ENCODE data around the gene TET2. TPM values are rescaled to one million over a fixed set of nuclear protein-coding genes. Genes with fewer than 3 reads are reported as not detected.

The TET2 gene
- 10 to 100 TPM; 23.7 to 25.7 (median 25.3) TPM for polyA plus RNA-seq (ENCODE audit: insufficient read length in 4 of 4)

DNA sequence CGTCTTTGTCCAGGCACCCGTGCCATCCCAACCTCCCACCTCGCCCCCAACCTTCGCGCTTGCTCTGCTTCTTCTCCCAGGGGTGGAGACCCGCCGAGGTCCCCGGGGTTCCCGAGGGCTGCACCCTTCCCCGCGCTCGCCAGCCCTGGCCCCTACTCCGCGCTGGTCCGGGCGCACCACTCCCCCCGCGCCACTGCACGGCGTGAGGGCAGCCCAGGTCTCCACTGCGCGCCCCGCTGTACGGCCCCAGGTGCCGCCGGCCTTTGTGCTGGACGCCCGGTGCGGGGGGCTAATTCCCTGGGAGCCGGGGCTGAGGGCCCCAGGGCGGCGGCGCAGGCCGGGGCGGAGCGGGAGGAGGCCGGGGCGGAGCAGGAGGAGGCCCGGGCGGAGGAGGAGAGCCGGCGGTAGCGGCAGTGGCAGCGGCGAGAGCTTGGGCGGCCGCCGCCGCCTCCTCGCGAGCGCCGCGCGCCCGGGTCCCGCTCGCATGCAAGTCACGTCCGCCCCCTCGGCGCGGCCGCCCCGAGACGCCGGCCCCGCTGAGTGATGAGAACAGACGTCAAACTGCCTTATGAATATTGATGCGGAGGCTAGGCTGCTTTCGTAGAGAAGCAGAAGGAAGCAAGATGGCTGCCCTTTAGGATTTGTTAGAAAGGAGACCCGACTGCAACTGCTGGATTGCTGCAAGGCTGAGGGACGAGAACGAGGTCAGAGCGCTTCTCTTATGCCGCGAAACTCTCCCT is at the start of gene TET2:
Gene TET2 (plus strand): TSS at position 601 of the 740 bp plus-strand sequence. CDS start 87,067 bp downstream, outside the sequence.
- peak; percentile 66 to 77 (median 72) for DNase-seq (ENCODE audit: low read depth in 4 of 4, low spot score in 3 of 4)

DNA sequence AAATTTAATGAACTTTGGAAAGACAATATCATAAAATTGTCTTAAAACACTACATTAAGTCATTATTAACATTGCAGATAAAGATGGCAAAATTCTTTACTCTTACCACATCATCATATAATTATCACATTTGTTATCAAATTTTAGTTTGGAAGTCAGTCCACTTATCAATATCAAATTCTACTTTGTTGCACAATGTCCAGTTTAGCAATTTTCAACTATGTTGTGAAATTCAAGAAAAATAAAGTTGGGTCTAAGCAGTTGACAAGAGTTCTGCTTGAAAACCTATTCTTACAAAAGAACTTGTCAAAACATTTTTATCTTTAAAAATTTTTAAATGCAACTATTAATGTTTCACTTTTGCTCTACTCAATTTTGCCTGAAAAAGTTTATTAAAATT is 44.7 kb upstream of the TET2 start:
- no peak for DNase-seq (ENCODE audit: low read depth in 4 of 4, low spot score in 3 of 4)

DNA sequence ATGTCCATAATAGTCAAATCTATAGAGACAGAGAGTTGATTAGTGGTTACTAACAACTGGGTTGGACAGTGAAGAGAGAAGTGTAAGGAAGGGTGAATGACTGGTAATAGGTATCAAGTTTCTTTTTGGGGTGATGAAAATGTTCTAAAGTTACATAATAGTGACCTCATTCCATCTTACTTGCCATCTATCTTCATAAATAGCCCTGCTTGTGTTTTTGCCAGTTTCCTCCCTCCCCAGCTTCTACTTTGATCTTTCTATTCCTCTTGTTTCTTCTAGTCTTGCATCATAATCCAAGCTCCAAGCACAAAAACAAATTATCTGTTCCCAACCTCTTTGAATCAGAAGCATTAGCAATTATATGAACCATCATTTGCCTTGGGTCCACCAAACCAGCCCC is 40.2 kb upstream of the TET2 start:
- DNase-seq (ENCODE audit: low read depth in 4 of 4, low spot score in 3 of 4): no peak

DNA sequence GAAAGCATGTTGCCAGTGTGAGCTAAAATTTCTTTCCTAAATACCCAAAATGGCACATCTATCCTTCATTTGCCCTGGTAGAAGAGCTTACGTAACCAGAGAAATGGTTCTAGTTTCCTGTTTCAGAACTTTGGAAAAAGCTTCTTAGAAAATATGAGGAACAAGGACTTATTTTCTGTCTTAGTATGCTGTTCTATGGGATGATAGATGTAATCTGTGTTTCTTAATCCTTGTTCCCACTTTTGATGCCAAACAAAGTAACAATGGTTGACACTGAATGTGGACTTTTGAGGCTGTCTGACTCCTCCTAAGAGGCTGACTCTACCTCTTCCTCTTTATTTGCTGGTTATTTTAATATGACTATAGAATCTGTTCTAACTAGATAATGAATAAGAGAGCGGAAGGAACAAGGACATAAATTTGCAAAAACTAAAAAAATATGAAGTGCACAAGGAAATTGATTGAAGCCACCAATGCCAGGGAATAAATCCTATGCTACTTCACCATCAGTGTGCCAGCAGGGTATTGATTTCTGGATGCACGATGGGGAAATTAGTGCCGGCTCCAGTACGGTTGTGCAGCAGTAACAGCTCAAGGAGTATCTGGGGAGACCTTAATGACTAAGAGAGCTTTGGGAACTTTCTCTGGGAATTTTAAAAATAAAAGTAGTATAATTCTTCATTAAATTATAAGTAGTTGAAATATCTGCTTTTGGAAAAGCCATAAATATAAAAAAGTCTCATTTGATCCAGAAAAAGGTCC is 39.4 kb upstream of the TET2 start:
- DNase-seq (ENCODE audit: low read depth in 4 of 4, low spot score in 3 of 4): no peak

DNA sequence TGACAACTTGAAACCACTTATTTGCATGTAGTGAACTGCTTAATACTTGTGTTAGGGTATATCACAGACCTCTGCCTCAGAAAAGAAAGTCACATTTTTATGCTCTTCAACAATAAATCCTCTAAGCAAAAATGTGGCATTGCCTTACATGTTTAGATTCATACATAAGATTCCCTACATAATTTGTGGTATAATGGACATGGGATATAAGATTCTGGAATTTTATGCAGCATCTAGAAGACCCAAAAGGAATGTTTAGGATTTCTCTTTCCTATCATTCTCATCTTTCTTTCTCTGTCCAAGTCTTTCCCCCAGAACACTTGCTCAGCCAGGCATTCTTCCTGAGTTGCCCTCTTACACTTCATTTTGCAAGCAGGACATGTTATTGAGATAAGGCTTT is 37.7 kb upstream of the TET2 start:
- no peak for DNase-seq (ENCODE audit: low read depth in 4 of 4, low spot score in 3 of 4)

DNA sequence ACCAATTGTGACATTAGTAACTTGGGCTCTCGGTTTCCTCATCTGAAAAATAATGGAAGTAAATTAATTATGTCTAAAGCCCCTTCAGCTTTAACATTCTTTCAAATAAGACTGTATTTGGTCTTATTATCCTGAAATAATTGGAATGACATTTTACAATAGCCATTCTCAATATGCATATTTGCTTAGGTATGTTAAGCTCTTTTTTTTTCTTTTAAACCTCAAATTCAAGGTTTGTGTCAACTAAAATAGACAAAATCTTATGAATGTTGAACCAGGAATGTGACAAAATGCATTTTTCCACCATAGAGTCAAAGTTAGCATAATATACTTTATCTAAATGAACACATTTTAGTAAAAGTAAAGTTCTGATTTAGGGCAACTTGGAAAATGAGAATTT is 34.4 kb upstream of the TET2 start:
- no peak for DNase-seq (ENCODE audit: low read depth in 4 of 4, low spot score in 3 of 4)

DNA sequence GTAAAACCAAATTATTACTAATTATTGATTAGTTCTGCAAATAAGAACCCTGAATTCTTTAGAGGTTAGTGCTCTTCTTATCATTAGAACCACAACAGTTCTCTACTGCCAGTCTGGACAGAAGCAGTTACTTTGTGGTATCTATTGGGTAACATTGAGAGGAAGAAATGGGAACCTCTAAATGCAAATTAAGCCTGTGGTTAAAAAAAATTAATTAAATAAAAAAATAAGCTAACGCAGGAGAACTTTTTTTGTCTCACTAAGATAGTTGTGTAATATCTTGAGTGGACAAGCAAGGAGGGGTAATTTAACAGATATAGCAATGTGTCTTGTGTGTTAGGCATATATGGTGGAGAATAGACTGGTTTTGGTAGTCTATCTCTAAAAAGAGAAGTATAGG is 32.9 kb upstream of the TET2 start:
- DNase-seq (ENCODE audit: low read depth in 4 of 4, low spot score in 3 of 4): no peak

DNA sequence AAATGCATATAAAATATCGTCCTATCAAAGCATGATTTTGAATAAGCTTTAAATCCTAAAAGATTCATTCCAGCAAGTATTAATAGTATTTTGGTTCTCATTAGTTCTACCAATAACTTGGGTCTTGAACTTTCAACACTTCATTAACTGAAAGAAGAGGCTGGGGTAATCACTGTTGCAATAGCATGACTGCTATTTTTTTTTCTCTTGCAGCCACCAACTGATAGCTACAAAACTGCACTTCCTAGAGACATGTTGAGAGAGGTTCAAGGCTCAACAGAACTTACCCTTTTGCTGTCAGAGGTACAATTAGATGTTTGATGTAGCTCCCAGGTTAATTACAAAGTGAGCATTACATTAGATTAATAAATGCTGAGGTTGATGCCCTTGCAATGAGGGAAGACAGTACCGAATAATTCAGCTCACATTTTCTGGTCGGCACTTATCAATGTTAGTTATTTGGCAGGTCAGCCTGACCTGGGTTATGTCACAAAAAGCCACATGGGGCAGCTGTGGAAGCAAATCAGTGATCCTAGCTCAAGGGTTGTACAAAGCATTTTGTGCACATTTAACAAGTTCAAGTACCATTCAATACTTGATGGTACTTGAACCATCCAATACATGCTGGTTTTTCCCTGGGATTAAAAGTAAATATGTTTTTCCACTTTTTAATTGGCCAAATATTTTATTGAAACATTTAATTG is 29.9 kb upstream of the TET2 start:
- no peak for DNase-seq (ENCODE audit: low read depth in 4 of 4, low spot score in 3 of 4)

DNA sequence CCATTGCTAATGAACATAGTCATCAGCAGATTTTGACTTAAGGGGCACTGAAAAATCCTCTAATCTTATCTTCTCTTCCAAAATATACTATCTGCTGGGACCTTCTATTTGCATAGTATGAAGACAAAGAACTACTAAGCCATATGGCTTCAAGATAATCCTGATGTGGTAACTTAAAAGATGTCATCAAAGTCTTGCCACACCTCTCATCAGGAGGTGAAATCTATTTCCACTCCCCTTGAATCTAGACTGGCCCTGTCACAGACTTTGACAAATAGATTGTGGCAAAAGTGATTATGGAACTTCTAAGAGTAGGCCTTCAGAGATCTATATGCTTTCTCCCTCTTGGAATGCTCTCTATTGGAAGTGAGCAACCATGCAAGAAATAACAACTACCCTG is 27.3 kb upstream of the TET2 start:
- no peak for DNase-seq (ENCODE audit: low read depth in 4 of 4, low spot score in 3 of 4)

DNA sequence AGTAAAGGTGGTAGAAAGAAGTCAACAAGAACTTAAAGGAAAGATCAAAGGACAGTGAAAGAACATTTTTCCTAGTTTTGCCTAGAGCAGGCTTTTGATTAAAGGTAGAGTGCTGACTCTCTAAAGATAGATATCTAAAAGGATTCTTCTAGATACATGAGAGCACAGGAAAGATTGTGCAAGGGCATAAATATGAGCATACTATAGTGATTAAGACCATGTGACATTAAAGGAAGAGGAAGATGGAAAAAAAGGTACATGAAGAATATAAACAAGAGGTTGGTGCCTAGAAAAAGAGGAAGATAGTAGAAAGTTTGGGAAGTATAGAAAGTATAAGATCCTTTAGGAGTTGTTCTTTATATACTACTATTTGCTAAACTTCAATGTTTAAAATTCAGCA is 26.1 kb upstream of the TET2 start:
- no peak for DNase-seq (ENCODE audit: low read depth in 4 of 4, low spot score in 3 of 4)

DNA sequence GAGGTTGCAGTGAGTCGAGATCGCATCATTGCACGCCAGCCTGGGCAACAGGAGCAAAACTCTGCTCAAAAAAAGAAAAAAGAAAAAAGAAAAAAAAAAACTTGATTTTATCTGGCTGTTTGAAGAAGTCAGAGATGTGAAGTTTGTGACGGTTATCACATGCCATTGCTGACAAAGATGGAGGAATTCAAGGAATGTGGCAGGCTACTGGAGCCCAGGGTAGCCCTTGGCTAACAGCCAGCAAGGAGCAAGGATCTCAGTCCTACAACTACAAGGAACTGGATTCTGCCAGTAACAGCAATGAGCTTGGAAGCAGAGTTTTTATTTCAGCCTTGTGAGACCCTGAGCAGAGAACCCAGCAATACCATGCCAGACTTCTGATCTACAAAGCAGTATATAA is 24.3 kb upstream of the TET2 start:
- no peak for DNase-seq (ENCODE audit: low read depth in 4 of 4, low spot score in 3 of 4)

DNA sequence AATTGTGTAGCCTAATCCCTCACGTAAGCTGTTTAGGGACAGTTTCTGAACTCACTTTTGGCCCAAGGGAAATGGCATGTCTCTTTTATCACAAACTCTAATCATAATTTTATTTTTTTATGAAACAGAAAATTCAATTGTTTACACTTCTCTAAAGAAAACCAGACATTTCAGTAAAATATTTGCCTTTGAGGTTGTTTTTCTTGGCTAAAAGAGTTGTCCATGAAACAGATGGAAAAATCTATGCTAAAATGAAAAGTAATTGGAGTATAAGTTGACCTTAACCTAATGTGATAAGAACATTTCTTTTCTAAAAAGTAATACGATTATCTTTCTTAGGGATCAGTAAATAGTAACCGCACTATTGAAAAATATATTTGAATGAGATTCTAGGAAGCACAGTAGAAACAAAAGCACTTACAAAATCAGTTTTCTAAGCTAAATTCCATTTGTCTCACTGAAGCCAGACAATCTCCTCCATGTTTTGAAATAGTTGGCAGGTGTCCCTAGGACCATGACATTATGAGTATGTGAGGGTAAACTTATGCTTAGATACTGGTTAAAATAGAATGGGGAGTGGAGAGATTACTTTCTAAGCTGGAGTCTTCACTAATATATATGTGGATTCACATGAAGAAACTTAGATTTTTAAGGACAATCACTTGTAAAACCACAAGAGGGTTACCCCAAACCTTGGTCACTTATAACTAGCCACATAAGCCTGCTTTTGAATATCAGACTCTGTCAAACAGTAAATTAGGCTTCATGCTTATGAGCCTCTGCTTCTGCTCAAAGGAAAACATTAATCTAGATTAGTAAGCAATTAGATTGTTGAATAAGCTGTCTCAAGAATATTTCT is 20.1 kb upstream of the TET2 start:
- no peak for DNase-seq (ENCODE audit: low read depth in 4 of 4, low spot score in 3 of 4)

DNA sequence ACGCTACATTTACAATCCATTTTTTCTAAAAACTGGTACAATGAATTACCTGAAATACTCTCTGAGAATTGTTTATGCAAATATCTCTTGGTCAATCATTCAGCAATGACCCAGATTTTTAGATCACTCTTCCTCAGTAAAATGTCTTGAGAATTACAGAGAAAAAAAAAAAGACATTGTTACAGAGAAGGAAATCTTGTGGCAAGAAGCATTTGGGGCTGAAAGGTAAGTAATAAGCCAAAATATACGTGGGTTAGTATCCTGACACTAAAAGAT is 19.6 kb upstream of the TET2 start:
- no peak for DNase-seq (ENCODE audit: low read depth in 4 of 4, low spot score in 3 of 4)

DNA sequence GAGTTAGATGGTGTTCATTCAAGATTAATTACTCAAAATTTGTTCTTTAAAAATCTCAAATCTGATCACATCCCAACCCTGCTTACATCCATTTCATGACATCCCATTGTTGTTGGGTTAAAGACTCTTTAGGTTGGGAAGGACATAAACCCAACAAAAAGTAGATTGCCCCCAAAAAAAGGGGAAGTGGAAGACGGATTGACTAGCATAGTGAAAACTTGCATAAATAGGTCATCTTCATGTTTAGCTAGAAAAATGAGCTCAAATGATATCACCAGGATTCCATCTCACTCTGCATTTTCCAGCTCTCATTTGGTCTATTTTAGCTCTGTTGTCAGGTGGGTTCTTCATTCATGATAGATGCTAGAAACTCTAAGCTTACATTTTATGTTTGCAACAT is 18.5 kb upstream of the TET2 start:
- no peak for DNase-seq (ENCODE audit: low read depth in 4 of 4, low spot score in 3 of 4)

DNA sequence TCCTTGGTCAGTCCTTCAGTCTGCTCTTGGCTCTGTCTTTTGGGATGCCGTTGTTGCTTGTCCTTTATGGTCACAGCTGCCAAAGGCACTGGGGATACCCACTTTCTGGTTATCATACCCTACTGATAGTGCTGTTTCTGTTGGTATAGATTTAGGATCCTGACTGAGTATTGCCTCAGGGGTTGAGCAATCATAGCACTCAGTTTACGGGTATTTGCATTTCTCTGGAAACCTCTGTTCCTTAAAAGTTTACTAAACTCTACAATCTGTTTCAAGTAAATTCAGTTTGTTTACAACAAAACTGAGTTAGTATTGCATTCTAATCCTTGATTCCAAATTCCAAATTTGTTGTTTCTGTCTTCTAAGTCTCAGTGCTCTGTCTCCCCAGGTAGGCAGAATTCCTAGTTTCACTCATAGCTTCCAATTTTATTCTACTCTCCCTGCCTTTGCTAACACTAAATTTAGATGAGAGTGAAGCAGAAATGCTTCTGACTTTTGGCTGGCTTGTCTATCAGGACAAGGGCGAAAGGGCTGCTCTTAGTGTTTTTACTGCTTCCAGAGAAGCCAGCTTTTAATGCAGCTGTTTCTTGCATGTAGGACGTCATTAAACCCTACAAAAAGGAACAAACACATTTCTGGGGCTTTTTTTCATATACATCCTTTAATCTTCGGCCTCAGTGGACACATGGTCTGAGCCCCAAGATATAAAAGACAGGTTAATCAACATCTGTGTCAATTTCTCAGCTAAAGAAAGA is 17.2 kb upstream of the TET2 start:
- no peak for DNase-seq (ENCODE audit: low read depth in 4 of 4, low spot score in 3 of 4)

DNA sequence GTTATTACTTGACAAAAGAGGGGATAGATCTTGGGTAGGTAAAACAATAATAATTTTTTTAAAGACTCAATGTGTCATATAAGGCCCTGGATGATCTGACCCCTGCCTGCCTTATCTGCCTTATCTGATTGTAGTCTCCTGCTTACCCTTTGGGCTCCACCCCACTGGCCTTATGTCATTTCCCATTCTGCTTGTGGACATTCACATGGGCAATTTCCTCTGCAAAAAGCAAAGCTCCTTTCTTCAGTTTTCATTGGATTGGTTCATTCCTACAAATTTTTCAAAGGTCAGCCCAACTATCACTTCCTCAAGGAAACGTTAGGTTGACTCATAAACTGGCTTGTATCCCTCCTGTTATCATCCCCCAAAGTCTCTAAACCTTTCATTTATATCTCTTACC is 15.7 kb upstream of the TET2 start:
- no peak for DNase-seq (ENCODE audit: low read depth in 4 of 4, low spot score in 3 of 4)

DNA sequence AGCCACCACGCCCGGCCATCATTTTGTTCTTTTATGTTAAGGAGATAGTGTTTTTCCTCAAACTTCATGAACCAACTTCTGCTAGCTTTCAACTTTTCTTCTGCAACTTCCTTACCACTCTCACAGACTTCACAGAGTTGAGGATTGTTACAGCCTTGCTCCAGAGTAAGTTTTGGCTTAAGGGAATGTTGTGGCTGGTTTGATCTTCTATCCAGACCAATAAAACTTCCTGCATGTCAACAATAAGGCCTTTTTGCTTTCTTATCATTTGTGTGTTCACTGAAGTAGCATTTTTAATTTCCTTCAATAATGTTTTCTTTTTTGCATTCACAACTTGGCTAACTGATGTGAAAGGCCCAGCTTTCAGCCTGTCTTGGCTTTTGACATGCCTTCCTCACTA is 12.7 kb upstream of the TET2 start:
- no peak for DNase-seq (ENCODE audit: low read depth in 4 of 4, low spot score in 3 of 4)

DNA sequence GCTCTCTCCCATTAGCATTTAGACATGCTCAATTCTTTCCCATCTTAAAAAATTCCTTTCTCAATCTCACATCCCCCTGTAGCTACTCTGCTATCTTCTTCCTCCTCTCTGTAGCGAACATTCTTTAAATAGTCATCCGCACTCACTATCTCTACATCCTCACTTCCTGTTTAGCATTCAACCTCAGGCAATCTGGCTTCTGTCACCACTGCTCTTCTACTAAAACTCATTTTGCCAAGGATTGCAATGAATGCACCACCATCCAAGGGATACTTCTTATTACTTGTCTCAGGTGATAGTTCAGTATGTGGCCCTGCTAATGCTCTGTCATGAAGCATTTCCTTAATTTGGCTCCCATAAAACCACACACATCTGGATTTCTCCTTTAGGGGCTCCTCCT is 10.9 kb upstream of the TET2 start:
- DNase-seq (ENCODE audit: low read depth in 4 of 4, low spot score in 3 of 4): no peak

DNA sequence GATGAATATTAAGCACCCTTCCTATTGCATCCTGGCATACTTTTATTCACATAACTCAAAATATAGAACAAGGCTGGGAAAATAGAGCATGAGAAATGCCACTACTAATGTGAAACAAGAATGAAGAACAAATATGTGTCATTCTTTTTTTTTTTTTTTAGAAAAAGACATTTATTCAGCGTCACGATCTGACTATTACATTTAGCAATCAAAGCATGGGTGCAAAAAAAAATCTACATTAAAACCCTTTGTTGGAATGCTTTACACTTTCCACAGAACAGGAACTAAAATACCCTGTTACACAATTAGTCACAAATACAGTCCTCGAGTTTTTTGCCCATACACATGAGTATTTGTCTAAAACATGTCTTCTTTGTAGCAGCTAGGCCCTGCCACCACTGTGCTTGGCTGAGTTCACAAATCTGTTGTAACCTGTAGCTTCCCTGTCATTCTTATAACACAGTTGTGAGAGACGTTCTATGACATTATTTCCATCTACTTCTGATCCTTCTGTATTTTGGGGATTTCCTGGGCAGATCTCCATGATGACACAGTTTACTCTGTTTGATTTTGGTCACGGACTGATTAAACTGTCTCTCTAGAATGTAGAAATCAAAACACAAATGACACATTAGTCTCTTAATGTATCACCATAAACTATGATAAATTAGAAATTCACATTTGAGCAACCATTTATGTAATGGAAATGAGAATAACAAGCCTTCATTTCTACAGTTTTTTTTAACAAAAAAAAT is 9.4 kb upstream of the TET2 start:
- DNase-seq (ENCODE audit: low read depth in 4 of 4, low spot score in 3 of 4): no peak

DNA sequence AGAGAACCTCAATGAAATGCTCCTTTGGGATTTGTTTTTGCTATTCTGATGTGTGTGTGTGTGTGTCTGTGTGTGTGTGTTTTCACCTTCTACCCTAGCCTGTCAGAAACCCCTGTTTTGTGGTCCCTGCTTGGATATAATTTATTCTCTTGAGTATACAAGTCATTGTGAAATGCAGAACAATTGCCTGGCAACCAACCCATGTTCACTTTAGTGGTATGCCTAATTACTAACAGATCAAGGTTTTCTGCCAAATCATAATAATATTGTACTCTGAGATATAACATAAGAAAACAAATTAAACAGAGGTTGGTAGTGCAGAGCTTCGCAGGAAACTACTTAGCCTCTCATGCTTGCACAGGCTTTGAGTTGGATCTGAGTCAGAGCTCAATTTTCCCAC is 7.0 kb upstream of the TET2 start:
- DNase-seq (ENCODE audit: low read depth in 4 of 4, low spot score in 3 of 4): no peak

All from left renal pelvis (tissue), 4 donors.